Astrocyte (in vitro differentiated cells and primary cell): Measurements from ENCODE around the gene IFT43. TPM values are rescaled to one million over a fixed set of nuclear protein-coding genes. Genes with fewer than 3 reads are reported as not detected.

Experiments
- DNase-seq: peaks from one replicate; pipeline ENCODE4 v3.0.0-alpha.2; 2010; ENCODE audit warnings: low read depth
- FAIRE-seq: peaks from 2 replicates; lab custom pipeline; 2011; peaks lifted over from hg19 to GRCh38; lab: Jason Lieb, UNC
- H2AFZ ChIP-seq: 2 replicates; pipeline ENCODE4 v1.6.0; 2012; ENCODE audit warnings: low read depth, low read length, inconsistent platforms
- H3K27ac ChIP-seq: 2 replicates; pipeline ENCODE4 v1.5.1; 2011; ENCODE audit warnings: low read depth, low read length, inconsistent platforms
- H3K27me3 ChIP-seq: 2 replicates; pipeline ENCODE4 v1.6.0; 2011; ENCODE audit warnings: low read length, inconsistent platforms; ENCODE audit not compliant: insufficient read depth
- H3K36me3 ChIP-seq: 2 replicates; pipeline ENCODE4 v1.5.1; 2011; ENCODE audit warnings: low read length, inconsistent platforms; ENCODE audit not compliant: insufficient read depth
- H3K4me1 ChIP-seq: 2 replicates; pipeline ENCODE4 v1.5.1; 2011; ENCODE audit warnings: low read length, inconsistent platforms; ENCODE audit not compliant: insufficient read depth
- H3K4me2 ChIP-seq: 2 replicates; pipeline ENCODE4 v1.6.0; 2012; ENCODE audit warnings: low read length, inconsistent platforms
- H3K4me3 ChIP-seq: 2 replicates; pipeline ENCODE4 v1.5.1; 2011; ENCODE audit warnings: low read depth, mild to moderate bottlenecking, low read length, inconsistent platforms; ENCODE audit not compliant: insufficient read depth
- H3K79me2 ChIP-seq: 2 replicates; pipeline ENCODE4 v1.6.0; 2012; ENCODE audit warnings: mild to moderate bottlenecking, low read length, inconsistent platforms; ENCODE audit not compliant: insufficient read depth
- H3K9ac ChIP-seq: 2 replicates; pipeline ENCODE4 v1.6.0; 2012; ENCODE audit warnings: mild to moderate bottlenecking, low read length, inconsistent platforms
- H3K9me3 ChIP-seq: 2 replicates; pipeline ENCODE4 v1.5.1; 2012; ENCODE audit warnings: low read depth, mild to moderate bottlenecking, low read length, inconsistent platforms; ENCODE audit not compliant: insufficient read depth
- H4K20me1 ChIP-seq: 2 replicates; pipeline ENCODE4 v1.6.0; 2012; ENCODE audit warnings: low read length, inconsistent platforms; ENCODE audit not compliant: insufficient read depth
- H3K27ac Mint-ChIP-seq: one replicate; pipeline ENCODE4 v1.8.0; 2021; ENCODE audit warnings: mild to moderate bottlenecking, mixed read lengths; ENCODE audit not compliant: unreplicated experiment
- H3K27me3 Mint-ChIP-seq: one replicate; pipeline ENCODE4 v1.8.0; 2021; ENCODE audit warnings: low read depth, mixed read lengths; ENCODE audit not compliant: unreplicated experiment
- H3K36me3 Mint-ChIP-seq: one replicate; pipeline ENCODE4 v1.8.0; 2021; ENCODE audit warnings: low read depth, mixed read lengths; ENCODE audit not compliant: unreplicated experiment
- H3K4me1 Mint-ChIP-seq: one replicate; pipeline ENCODE4 v1.8.0; 2021; ENCODE audit warnings: low read depth, mixed read lengths; ENCODE audit not compliant: unreplicated experiment
- H3K4me3 Mint-ChIP-seq: one replicate; pipeline ENCODE4 v1.8.0; 2021; ENCODE audit warnings: mild to moderate bottlenecking, moderate library complexity, mixed read lengths; ENCODE audit not compliant: unreplicated experiment
- H3K9me3 Mint-ChIP-seq: one replicate; pipeline ENCODE4 v1.8.0; 2021; ENCODE audit warnings: mild to moderate bottlenecking, mixed read lengths; ENCODE audit not compliant: unreplicated experiment
- CTCF ChIP-seq: IDR thresholded peaks from 2 replicates; pipeline ENCODE4 v1.5.1; 2011; ENCODE audit warnings: low read depth, mild to moderate bottlenecking, inconsistent platforms, low read length, moderate library complexity; ENCODE audit not compliant: insufficient read depth
- EZH2 ChIP-seq: IDR thresholded peaks from 2 replicates; pipeline ENCODE4 v1.6.1; 2012; ENCODE audit warnings: mild to moderate bottlenecking, low read length, inconsistent platforms; ENCODE audit not compliant: insufficient read depth
- total RNA-seq: library from RNA; stranded (reverse); gene quantifications from 2 replicates; pipeline ENCODE4 v1.2.1, GENCODE V29; 2021

Gene IFT43
- total RNA-seq, 1 donor from 2014 or later, result 29.4 TPM

DNA sequence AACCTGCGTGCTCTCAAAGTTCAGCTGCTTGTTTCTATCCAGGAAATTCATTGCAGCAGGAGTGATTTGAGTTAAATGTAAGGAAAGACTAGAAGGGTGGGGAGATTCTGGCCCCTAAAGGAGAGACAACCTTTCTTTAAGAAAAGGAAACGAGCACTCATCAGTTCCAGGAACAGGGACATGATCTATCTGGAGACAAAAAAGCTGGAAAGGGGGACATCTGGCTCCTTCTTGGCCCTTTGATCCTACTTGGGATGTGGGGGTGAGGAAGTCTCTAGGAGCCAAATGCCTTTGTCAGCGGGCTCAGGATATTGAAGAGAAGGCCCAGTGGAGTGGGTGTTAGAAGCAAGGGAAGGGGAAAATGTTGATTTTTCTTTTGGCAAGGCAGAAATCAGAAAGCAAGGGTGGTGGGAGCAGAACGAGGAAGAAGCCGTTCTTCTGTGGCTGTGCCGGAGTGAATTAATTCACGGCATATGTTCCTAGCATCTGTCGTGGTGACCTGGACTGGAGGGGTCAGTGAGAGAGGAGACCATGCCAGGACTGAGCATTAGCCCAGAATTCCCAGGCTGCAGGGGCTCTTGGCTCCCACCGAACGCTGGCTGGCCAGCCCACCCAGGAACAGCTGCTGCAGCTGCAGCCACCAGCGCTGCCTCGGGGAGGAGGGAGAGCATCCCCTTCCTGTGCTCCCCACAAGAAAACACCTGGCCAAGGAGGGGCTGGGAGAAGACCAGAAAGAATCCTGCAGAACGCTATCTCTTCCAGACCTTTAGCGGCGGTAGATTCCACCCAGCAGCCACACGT lies 103.4 kb downstream of the IFT43 start:
- no peak overlapping the region for H2AFZ ChIP-seq
- no peaks in the 10 kb centered on the region for H3K36me3 ChIP-seq
- no peak for FAIRE-seq
- no peak overlapping the region for H3K4me3 Mint-ChIP-seq
- H3K4me1 ChIP-seq, result no peaks in the 10 kb centered on the region
- H3K79me2 ChIP-seq, result no peaks in the 10 kb centered on the region
- TF ChIP-seq CTCF, result no peak
- no peak for TF ChIP-seq EZH2
- peaks cover 51% of the 10 kb centered on the region for H3K27me3 Mint-ChIP-seq
- no peak overlapping the region for H3K4me2 ChIP-seq
- no peak overlapping the region for H3K27ac ChIP-seq
- peaks cover 3% of the 10 kb centered on the region for H3K27me3 ChIP-seq
- H3K27ac Mint-ChIP-seq, result no peak overlapping the region
- peaks cover 2% of the 10 kb centered on the region for H3K4me1 Mint-ChIP-seq
- H3K36me3 Mint-ChIP-seq, result peaks cover 10% of the 10 kb centered on the region
- no peak overlapping the region for H3K9ac ChIP-seq
- H4K20me1 ChIP-seq, result no peaks in the 10 kb centered on the region
- H3K9me3 Mint-ChIP-seq, result no peaks in the 10 kb centered on the region
- no peak overlapping the region for H3K4me3 ChIP-seq
- no peak for DNase-seq
- no peaks in the 10 kb centered on the region for H3K9me3 ChIP-seq

GRCh38 chr14:76089575-76089974 lies 104.0 kb downstream of the IFT43 start:
- H3K27me3 ChIP-seq, result peaks cover 3% of the 10 kb centered on the region
- TF ChIP-seq CTCF (no peak), EZH2 (no peak)
- no peaks in the 10 kb centered on the region for H3K9me3 ChIP-seq
- H3K4me3 Mint-ChIP-seq, result no peak overlapping the region
- no peaks in the 10 kb centered on the region for H3K4me1 Mint-ChIP-seq
- H3K27ac Mint-ChIP-seq, result no peak overlapping the region
- no peaks in the 10 kb centered on the region for H3K4me1 ChIP-seq
- H3K4me2 ChIP-seq, result no peak overlapping the region
- H3K9ac ChIP-seq, result no peak overlapping the region
- FAIRE-seq, result no peak
- no peaks in the 10 kb centered on the region for H4K20me1 ChIP-seq
- H3K79me2 ChIP-seq, result no peaks in the 10 kb centered on the region
- peaks cover 7% of the 10 kb centered on the region for H3K36me3 Mint-ChIP-seq
- H3K36me3 ChIP-seq, result no peaks in the 10 kb centered on the region
- no peaks in the 10 kb centered on the region for H3K9me3 Mint-ChIP-seq
- DNase-seq, result no peak
- H3K4me3 ChIP-seq, result no peak overlapping the region
- no peak overlapping the region for H3K27ac ChIP-seq
- no peak overlapping the region for H2AFZ ChIP-seq
- H3K27me3 Mint-ChIP-seq, result peaks cover 55% of the 10 kb centered on the region
